ENCODE results near the gene PLA2G4D. TPM values are rescaled to one million over a fixed set of nuclear protein-coding genes. Genes with fewer than 3 reads are reported as not detected.

The PLA2G4D gene
- total RNA-seq, 1 donor from 2014 or later, result not detected

- ATAC-seq (no peak), DNase-seq (ENCODE audit: low spot score) (no peak)
Observed at GRCh38 chr15:42057799-42058646, 36.3 kb downstream of the PLA2G4D start.

GRCh38 chr15:42056934-42057798 lies 37.2 kb downstream of the PLA2G4D start:
- peak; percentile 68 for DNase-seq (ENCODE audit: low spot score)
- peak; percentile 65 for ATAC-seq

GRCh38 chr15:42053914-42054313 lies 40.4 kb downstream of the PLA2G4D start:
- DNase-seq (ENCODE audit: low spot score) (peak; percentile 24), ATAC-seq (peak; percentile 43)

GRCh38 chr15:42053010-42053409 lies 41.4 kb downstream of the PLA2G4D start:
- no peak for ATAC-seq
- DNase-seq (ENCODE audit: low spot score), result peak; percentile 21

- DNase-seq (ENCODE audit: low spot score) (no peak), ATAC-seq (no peak)
Observed at GRCh38 chr15:42050484-42051255, 43.7 kb downstream of the PLA2G4D start.

- no peak for ATAC-seq
- DNase-seq (ENCODE audit: low spot score), result peak; percentile 30
Observed at GRCh38 chr15:42048821-42049200, 45.6 kb downstream of the PLA2G4D start.

- ATAC-seq, result no peak
- peak; percentile 7 for DNase-seq (ENCODE audit: low spot score)
Observed at GRCh38 chr15:42048080-42048820, 46.1 kb downstream of the PLA2G4D start.

- no peak for ATAC-seq
- DNase-seq (ENCODE audit: low spot score), result peak; percentile 6
Observed at GRCh38 chr15:42046597-42046996, 47.8 kb downstream of the PLA2G4D start.

- DNase-seq (ENCODE audit: low spot score) (peak; percentile 33), ATAC-seq (no peak)
Observed at GRCh38 chr15:42045211-42045615, 49.1 kb downstream of the PLA2G4D start.

- ATAC-seq, result no peak
- DNase-seq (ENCODE audit: low spot score), result peak; percentile 21
Observed at GRCh38 chr15:42042602-42043400, 51.6 kb downstream of the PLA2G4D start.

- no peak for DNase-seq (ENCODE audit: low spot score)
- ATAC-seq, result no peak
Observed at GRCh38 chr15:42038401-42038800, 56.0 kb downstream of the PLA2G4D start.

GRCh38 chr15:42037656-42038055 lies 56.7 kb downstream of the PLA2G4D start:
- peak; percentile 37 for ATAC-seq

GRCh38 chr15:42036966-42037365 lies 57.4 kb downstream of the PLA2G4D start:
- ATAC-seq (no peak), DNase-seq (ENCODE audit: low spot score) (no peak)

More at GRCh38 chr15:42037656-42038055, 56.7 kb downstream of the PLA2G4D start:
- DNase-seq (ENCODE audit: low spot score), result peak; percentile 55

- no peak for DNase-seq (ENCODE audit: low spot score)
- no peak for ATAC-seq
Observed at GRCh38 chr15:42036112-42036905, 58.1 kb downstream of the PLA2G4D start.

- no peak for DNase-seq (ENCODE audit: low spot score)
- peak; percentile 64 for ATAC-seq
Observed at GRCh38 chr15:42035435-42035761, 59.0 kb downstream of the PLA2G4D start.

GRCh38 chr15:42034628-42035434 lies 59.5 kb downstream of the PLA2G4D start:
- no peak for DNase-seq (ENCODE audit: low spot score)
- no peak for ATAC-seq

- ATAC-seq (no peak), DNase-seq (ENCODE audit: low spot score) (no peak)
Observed at GRCh38 chr15:42033214-42033873, 61.0 kb downstream of the PLA2G4D start.

All from left lobe of liver (tissue), 2 donors.